H9 (cell line): Measurements from ENCODE around the gene RABGAP1. TPM values are rescaled to one million over a fixed set of nuclear protein-coding genes. Genes with fewer than 3 reads are reported as not detected.

Experiments
- DNase-seq: peaks from one replicate; pipeline ENCODE4 v3.0.0-alpha.2; 2017
- H2AFZ ChIP-seq: one replicate; pipeline ENCODE4 v1.6.1; 2013; ENCODE audit warnings: mild to moderate bottlenecking, low read length, control low read depth, moderate library complexity
- H2AK5ac ChIP-seq: 2 replicates; pipeline ENCODE4 v1.6.1; 2013; ENCODE audit warnings: low read length, control low read depth, mixed read lengths; ENCODE audit not compliant: insufficient read length
- H2BK120ac ChIP-seq: one replicate; pipeline ENCODE4 v1.6.1; 2013; ENCODE audit warnings: low read depth, mild to moderate bottlenecking, low read length, control low read depth, inconsistent platforms; ENCODE audit not compliant: poor library complexity, severe bottlenecking
- H2BK12ac ChIP-seq: 2 replicates; pipeline ENCODE4 v1.6.1; 2013; ENCODE audit warnings: low read length, control low read depth, mixed read lengths, low read depth; ENCODE audit not compliant: insufficient read length
- H2BK15ac ChIP-seq: 2 replicates; pipeline ENCODE4 v1.6.1; 2013; ENCODE audit warnings: low read depth, low read length, control low read depth
- H2BK20ac ChIP-seq: one replicate; pipeline ENCODE4 v1.6.1; 2013; ENCODE audit warnings: low read depth, mild to moderate bottlenecking, low read length, control low read depth, inconsistent platforms; ENCODE audit not compliant: poor library complexity, severe bottlenecking
- H2BK5ac ChIP-seq: 2 replicates; pipeline ENCODE4 v1.6.1; 2013; ENCODE audit warnings: low read length, control low read depth, mixed read lengths; ENCODE audit not compliant: insufficient read length
- H3K14ac ChIP-seq: 2 replicates; pipeline ENCODE4 v1.6.1; 2013; ENCODE audit warnings: low read length, control low read depth; ENCODE audit not compliant: insufficient read depth
- H3K18ac ChIP-seq: 2 replicates; pipeline ENCODE4 v1.6.1; 2013; ENCODE audit warnings: low read depth, mild to moderate bottlenecking, mixed read lengths, low read length, control low read depth; ENCODE audit not compliant: insufficient read length
- H3K23ac ChIP-seq: 2 replicates; pipeline ENCODE4 v1.6.1; 2013; ENCODE audit warnings: low read length, control low read depth, mixed read lengths, low read depth; ENCODE audit not compliant: insufficient read length
- H3K23me2 ChIP-seq: 2 replicates; pipeline ENCODE4 v1.6.1; 2013; ENCODE audit warnings: low read depth, mild to moderate bottlenecking, mixed read lengths, low read length, control low read depth; ENCODE audit not compliant: insufficient read length, poor library complexity, severe bottlenecking
- H3K27ac ChIP-seq: 2 replicates; pipeline ENCODE4 v1.5.1; 2013; ENCODE audit warnings: low read length, control low read depth, mixed read lengths, low read depth; ENCODE audit not compliant: insufficient read length
- H3K27me3 ChIP-seq: 2 replicates; pipeline ENCODE4 v1.6.1; 2013; ENCODE audit warnings: low read length, control low read depth, inconsistent platforms; ENCODE audit not compliant: insufficient read depth
- H3K4ac ChIP-seq: 2 replicates; pipeline ENCODE4 v1.6.1; 2013; ENCODE audit warnings: low read depth, mild to moderate bottlenecking, control low read depth, inconsistent platforms, low read length, moderate library complexity
- H3K4me1 ChIP-seq: 2 replicates; pipeline ENCODE4 v1.6.1; 2013; ENCODE audit warnings: low read length, control low read depth, inconsistent platforms; ENCODE audit not compliant: insufficient read depth
- H3K4me2 ChIP-seq: 2 replicates; pipeline ENCODE4 v1.6.1; 2013; ENCODE audit warnings: low read length, control low read depth, mixed read lengths; ENCODE audit not compliant: insufficient read length, insufficient read depth
- H3K56ac ChIP-seq: 2 replicates; pipeline ENCODE4 v1.6.1; 2013; ENCODE audit warnings: low read depth, mild to moderate bottlenecking, mixed read lengths, low read length, control low read depth; ENCODE audit not compliant: insufficient read length
- H3K79me1 ChIP-seq: 2 replicates; pipeline ENCODE4 v1.6.1; 2013; ENCODE audit warnings: low read depth, mild to moderate bottlenecking, moderate library complexity, low read length, control low read depth, inconsistent platforms; ENCODE audit not compliant: insufficient read depth, poor library complexity, severe bottlenecking
- H3K79me2 ChIP-seq: 2 replicates; pipeline ENCODE4 v1.6.1; 2013; ENCODE audit warnings: low read length, control low read depth, inconsistent platforms; ENCODE audit not compliant: insufficient read depth
- H3K9ac ChIP-seq: 2 replicates; pipeline ENCODE4 v1.6.1; 2013; ENCODE audit warnings: low read length, control low read depth, mixed read lengths; ENCODE audit not compliant: insufficient read length; ENCODE audit errors: extremely low read depth
- H3K9me3 ChIP-seq: one replicate; pipeline ENCODE4 v1.6.1; 2013; ENCODE audit warnings: low read depth, low read length, inconsistent platforms; ENCODE audit not compliant: control insufficient read depth
- H3T11ph ChIP-seq: one replicate; pipeline ENCODE4 v1.6.1; 2013; ENCODE audit warnings: mild to moderate bottlenecking, low read length, control low read depth, inconsistent platforms
- H4K20me1 ChIP-seq: one replicate; pipeline ENCODE4 v1.6.1; 2013; ENCODE audit not compliant: control insufficient read depth, insufficient read length, insufficient read depth
- H4K5ac ChIP-seq: 2 replicates; pipeline ENCODE4 v1.6.1; 2013; ENCODE audit warnings: low read depth, mild to moderate bottlenecking, mixed read lengths, low read length, control low read depth; ENCODE audit not compliant: insufficient read length
- H4K8ac ChIP-seq: replicated peaks from 2 replicates; pipeline ENCODE4 v1.6.1; 2013; ENCODE audit warnings: low read length, control low read depth, mixed read lengths, low read depth; ENCODE audit not compliant: insufficient read length
- H4K91ac ChIP-seq: 2 replicates; pipeline ENCODE4 v1.6.1; 2013; ENCODE audit warnings: low read depth, mild to moderate bottlenecking, moderate library complexity, mixed read lengths, low read length, control low read depth; ENCODE audit not compliant: insufficient read length
- H3K27ac Mint-ChIP-seq, 3 experiments: 2 replicates in 2 of 3; 3 replicates in 1 of 3; pipeline ENCODE4 v1.8.0; 2020 to 2021; ENCODE audit warnings: mixed read lengths in 3 of 3, mild to moderate bottlenecking in 1 of 3, moderate library complexity in 1 of 3
- H3K27me3 Mint-ChIP-seq: 2 replicates; pipeline ENCODE4 v1.8.0; 2021; ENCODE audit warnings: low read depth, mild to moderate bottlenecking, moderate library complexity, mixed read lengths
- H3K36me3 Mint-ChIP-seq, 3 experiments: 2 replicates in 2 of 3; 3 replicates in 1 of 3; pipeline ENCODE4 v1.8.0; 2020 to 2021; ENCODE audit warnings: low read depth in 3 of 3, mixed read lengths in 3 of 3; ENCODE audit not compliant: insufficient read depth in 1 of 3
- H3K4me1 Mint-ChIP-seq, 2 experiments: 2 replicates each; pipeline ENCODE4 v1.8.0; 2020; ENCODE audit warnings: mixed read lengths in 2 of 2
- H3K4me3 Mint-ChIP-seq, 2 experiments: 2 replicates in 1 of 2; 3 replicates in 1 of 2; pipeline ENCODE4 v1.8.0; 2020 to 2021; ENCODE audit warnings: mild to moderate bottlenecking in 2 of 2, mixed read lengths in 2 of 2, moderate library complexity in 1 of 2
- H3K9me3 Mint-ChIP-seq, 2 experiments: 2 replicates in 1 of 2; 3 replicates in 1 of 2; pipeline ENCODE4 v1.8.0; 2020; ENCODE audit warnings: mild to moderate bottlenecking in 2 of 2, mixed read lengths in 2 of 2, moderate library complexity in 1 of 2
- CTCF ChIP-seq: fragments of 200-600 bp; sonication (generic); conservative IDR thresholded peaks from 3 replicates; pipeline ENCODE4 v1.8.0; 2021; ENCODE audit warnings: antibody characterized with exemption, mild to moderate bottlenecking
- WGBS: extraction: QIAGEN DNeasy Blood & Tissue Kit; methylation state at CpG from one replicate; pipeline ENCODE4 v1.1.7; 2013; ENCODE audit warnings: missing lambda C conversion rate, low lambda C conversion rate, mixed read lengths; ENCODE audit not compliant: insufficient read length; ENCODE audit errors: extremely low coverage; 5-methylcytosine and 5-hydroxymethylcytosine counted together
- total RNA-seq: library from RNA; stranded (reverse); gene quantifications from 2 replicates; pipeline ENCODE4 v1.2.1, GENCODE V29; 2021

Gene RABGAP1
- total RNA-seq, 1 experiment from 2014 or later, result 31.6 TPM

GRCh38 chr9:123064716-123065115 lies 123.9 kb downstream of the RABGAP1 start:
- H3K79me1 ChIP-seq, result no peaks in the 10 kb centered on the region
- Mint-ChIP-seq H3K9me3 (no peaks in the 10 kb centered on the region), H3K4me3 (no peak overlapping the region), H3K27ac (no peak overlapping the region), H3K27me3 (no peaks in the 10 kb centered on the region), H3K36me3 (peaks cover 4 to 35% (median 34%) of the 10 kb centered on the region in 3 experiments; a peak in 5 of 7 replicates), H3K4me1 (peaks cover 5 to 7% of the 10 kb centered on the region in 2 experiments)
- no peak overlapping the region for H2AFZ ChIP-seq
- no peak for DNase-seq
- no peak overlapping the region for H3K4ac ChIP-seq
- no peak overlapping the region for H3K9ac ChIP-seq
- H4K91ac ChIP-seq, result no peak overlapping the region
- no peak overlapping the region for H4K8ac ChIP-seq
- no peak overlapping the region for H3K27ac ChIP-seq
- H3K56ac ChIP-seq, result no peak overlapping the region
- H4K5ac ChIP-seq, result no peak overlapping the region
- H3K23ac ChIP-seq, result no peak overlapping the region
- no peak overlapping the region for H3T11ph ChIP-seq
- no peaks in the 10 kb centered on the region for H3K79me2 ChIP-seq
- H2BK20ac ChIP-seq, result no peak overlapping the region
- H3K27me3 ChIP-seq, result no peaks in the 10 kb centered on the region
- H2BK120ac ChIP-seq, result no peak overlapping the region
- no peaks in the 10 kb centered on the region for H4K20me1 ChIP-seq
- no peak overlapping the region for H3K4me2 ChIP-seq
- no peak overlapping the region for H2BK12ac ChIP-seq
- H2BK15ac ChIP-seq, result no peak overlapping the region
- WGBS, result no CpG with 5 or more reads among the region's 2 CpGs
- H3K18ac ChIP-seq, result no peak overlapping the region
- H3K4me1 ChIP-seq, result no peaks in the 10 kb centered on the region
- no peaks in the 10 kb centered on the region for H3K23me2 ChIP-seq
- no peak overlapping the region for H2AK5ac ChIP-seq
- H3K9me3 ChIP-seq, result no peaks in the 10 kb centered on the region
- H2BK5ac ChIP-seq, result no peak overlapping the region
- TF ChIP-seq CTCF, result no peak
- H3K14ac ChIP-seq, result no peak overlapping the region
